Panc1 (cell line): ENCODE results near the gene FAM184B. TPM values are rescaled to one million over a fixed set of nuclear protein-coding genes. Genes with fewer than 3 reads are reported as not detected.

Source experiments
- ATAC-seq: fragments of 200-7000 bp; cut with Tn5 transposase; 2 replicates; pipeline ENCODE4 v1.9.1; 2020; ENCODE audit warnings: mild to moderate bottlenecking, moderate library complexity
- BruUV-seq: library from RNA; stranded (reverse); fragments of 400-500 nt; replicated peaks from 2 replicates; lab custom pipeline; 2021; lab: Mats Ljungman, UMichigan
- CTCF ChIA-PET: fragments of 300-600 bp; sonication (Branson Sonifier 250); formaldehyde crosslinking; loops from one replicate; lab custom pipeline; 2022; ENCODE audit warnings: antibody characterized with exemption; lab: Charles Lee
- POLR2A ChIA-PET: fragments of 300-600 bp; sonication (Branson Sonifier 250); formaldehyde crosslinking; loops from one replicate; lab custom pipeline; 2022; ENCODE audit warnings: antibody characterized with exemption; lab: Charles Lee
- DNase-seq: peaks from one replicate; pipeline ENCODE4 v3.0.0-alpha.2; 2010; ENCODE audit warnings: low read depth, low spot score
- H3K27ac ChIP-seq: 2 replicates; pipeline ENCODE4 v1.5.1; 2011; ENCODE audit warnings: mild to moderate bottlenecking, low read length, inconsistent platforms
- H3K27me3 ChIP-seq: fragments of 200-500 bp; sonication (Bioruptor generic); 2 replicates; pipeline ENCODE4 v1.6.0; 2014; ENCODE audit warnings: low read length, inconsistent platforms; ENCODE audit not compliant: control insufficient read depth, insufficient read depth
- H3K36me3 ChIP-seq: fragments of 200-500 bp; sonication (Bioruptor generic); 2 replicates; pipeline ENCODE4 v1.5.1; 2014; ENCODE audit warnings: inconsistent platforms, mild to moderate bottlenecking, low read length, moderate library complexity; ENCODE audit not compliant: control insufficient read depth, insufficient read depth
- H3K4me1 ChIP-seq: 2 replicates; pipeline ENCODE4 v1.5.1; 2011; ENCODE audit warnings: inconsistent platforms, mild to moderate bottlenecking, low read length, moderate library complexity; ENCODE audit not compliant: control insufficient read depth, insufficient read depth
- H3K4me3 ChIP-seq, 2 experiments: 2 replicates each; pipeline ENCODE4 v1.5.1; 2011 to 2012; ENCODE audit warnings: low read depth in 2 of 2, low read length in 2 of 2, mild to moderate bottlenecking in 2 of 2, inconsistent platforms in 1 of 2, moderate library complexity in 1 of 2
- H3K9me3 ChIP-seq: fragments of 200-500 bp; sonication (Bioruptor generic); 2 replicates; pipeline ENCODE4 v1.5.1; 2014; ENCODE audit warnings: low read depth, mild to moderate bottlenecking, inconsistent platforms, low read length, moderate library complexity; ENCODE audit not compliant: control insufficient read depth, insufficient read depth
- CTCF ChIP-seq: fragments of 450-650 bp; IDR thresholded peaks from 2 replicates; pipeline ENCODE4 v1.5.1; 2017; ENCODE audit warnings: mild to moderate bottlenecking
- POLR2AphosphoS5 ChIP-seq: IDR thresholded peaks from 2 replicates; pipeline ENCODE4 v1.6.1; 2012; ENCODE audit warnings: mild to moderate bottlenecking, low read depth, low read length, moderate library complexity
- REST ChIP-seq, 2 experiments: IDR thresholded peaks; 2 replicates each; pipeline ENCODE4 v1.6.1; 2011 to 2012; ENCODE audit warnings: low read depth in 2 of 2, control low read depth in 1 of 2, low read length in 1 of 2, mild to moderate bottlenecking in 1 of 2, moderate library complexity in 1 of 2; ENCODE audit not compliant: insufficient read depth in 1 of 2
- SIN3A ChIP-seq: IDR thresholded peaks from 2 replicates; pipeline ENCODE4 v1.6.1; 2012; ENCODE audit warnings: low read depth, mild to moderate bottlenecking, low read length, moderate library complexity, borderline replicate concordance; ENCODE audit not compliant: insufficient read depth
- TCF7L2 ChIP-seq: IDR thresholded peaks from 2 replicates; pipeline ENCODE4 v1.6.1; 2011; ENCODE audit warnings: mild to moderate bottlenecking, low read depth, low read length, inconsistent platforms
- in situ Hi-C: cut with HindIII; loops from 2 replicates; pipeline ENCODE4 v1.10.0; 2016; ENCODE audit warnings: low sequenced_read_pairs, low pct_unique_long_range_greater_than_20kb
- intact Hi-C: fragments of 100-400 bp; cut with micrococcal nuclease; formaldehyde crosslinking; loops from one replicate; pipeline ENCODE4 v1.10.0; 2022; ENCODE audit not compliant: unreplicated experiment
- total RNA-seq: library from RNA; stranded (reverse); gene quantifications from one replicate; pipeline ENCODE4 v1.2.1, GENCODE V29; 2021; ENCODE audit not compliant: unreplicated experiment

Gene FAM184B
- total RNA-seq, 1 experiment from 2014 or later: 0.03 TPM

GRCh38 chr4:17654701-17655100 lies 126.7 kb downstream of the FAM184B start:
- POLR2A ChIA-PET: no interaction called here
- no TSS peak for BruUV-seq
- ATAC-seq (no peak), DNase-seq (no peak)
- intact Hi-C loops: no loop called here
- H3K36me3 ChIP-seq: no peaks in the 10 kb centered on the region
- in situ Hi-C loops: no loop called here
- H3K4me3 ChIP-seq: no peak overlapping the region
- TF ChIP-seq POLR2AphosphoS5: no peak
- TF ChIP-seq TCF7L2: no peak
- no peak for TF ChIP-seq SIN3A
- TF ChIP-seq CTCF: no peak
- no peak for TF ChIP-seq REST (IDR thresholded peaks at IDR 0.05; ENCODE audit: insufficient read depth in 1 of 2, low read depth in 2 of 2, low read length in 1 of 2)
- H3K27me3 ChIP-seq: no peaks in the 10 kb centered on the region
- no peaks in the 10 kb centered on the region for H3K4me1 ChIP-seq
- no peak overlapping the region for H3K27ac ChIP-seq
- CTCF ChIA-PET: no interaction called here
- no peaks in the 10 kb centered on the region for H3K9me3 ChIP-seq

GRCh38 chr4:17650406-17650805 lies 131.0 kb downstream of the FAM184B start:
- intact Hi-C loops (no loop called here), in situ Hi-C loops (no loop called here)
- H3K27ac ChIP-seq: no peak overlapping the region
- ChIA-PET CTCF (no interaction called here), POLR2A (no interaction called here)
- no TSS peak for BruUV-seq
- ATAC-seq (no peak), DNase-seq (no peak)
- no peaks in the 10 kb centered on the region for H3K4me1 ChIP-seq
- no peaks in the 10 kb centered on the region for H3K27me3 ChIP-seq
- TF ChIP-seq POLR2AphosphoS5: no peak
- TF ChIP-seq CTCF: no peak
- no peak for TF ChIP-seq REST (IDR thresholded peaks at IDR 0.05; ENCODE audit: insufficient read depth in 1 of 2, low read depth in 2 of 2, low read length in 1 of 2)
- TF ChIP-seq SIN3A: no peak
- TF ChIP-seq TCF7L2: no peak
- no peaks in the 10 kb centered on the region for H3K9me3 ChIP-seq
- H3K4me3 ChIP-seq: no peak overlapping the region
- no peaks in the 10 kb centered on the region for H3K36me3 ChIP-seq
